HG02840 (cell line): ENCODE data around the gene ADGRL3.
"Not testable (repeated sequence)": the region's sequence is repeated elsewhere in the genome, so short reads cannot be mapped to it uniquely, and the experiment has no call there.

Experiments
- ATAC-seq: cut with Tn5 transposase; IDR thresholded peaks from one replicate; pipeline ENCODE4 v1.9.1; 2021; ENCODE audit warnings: mild to moderate bottlenecking, moderate library complexity, moderate number of reproducible peaks; ENCODE audit not compliant: unreplicated experiment, low FRiP score

The ADGRL3 gene

DNA sequence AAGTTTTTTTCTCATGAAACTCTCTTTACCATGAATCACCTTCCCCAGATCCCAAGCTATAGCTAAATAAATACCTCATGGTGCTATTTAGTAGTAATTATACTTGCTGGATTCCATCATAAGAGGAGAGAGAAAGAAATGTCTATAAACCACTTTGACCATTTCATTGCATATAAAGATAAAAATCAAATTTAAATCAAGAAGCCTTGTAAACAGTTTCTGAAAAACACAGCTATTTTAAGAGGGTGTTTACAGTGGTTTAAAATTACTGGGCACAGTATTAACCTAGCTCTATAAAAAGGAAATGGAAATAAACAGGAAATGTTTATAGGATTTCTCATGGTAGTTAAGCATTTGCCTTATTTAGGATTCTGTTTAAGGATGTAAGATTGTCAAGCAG, 637.9 kb downstream of the ADGRL3 start:
- ATAC-seq: no peak

- ATAC-seq: no peak
Observed at GRCh38 chr4:61841714-61842113, 641.6 kb downstream of the ADGRL3 start.

GRCh38 chr4:61851126-61851525, 651.0 kb downstream of the ADGRL3 start:
- ATAC-seq: no peak

DNA sequence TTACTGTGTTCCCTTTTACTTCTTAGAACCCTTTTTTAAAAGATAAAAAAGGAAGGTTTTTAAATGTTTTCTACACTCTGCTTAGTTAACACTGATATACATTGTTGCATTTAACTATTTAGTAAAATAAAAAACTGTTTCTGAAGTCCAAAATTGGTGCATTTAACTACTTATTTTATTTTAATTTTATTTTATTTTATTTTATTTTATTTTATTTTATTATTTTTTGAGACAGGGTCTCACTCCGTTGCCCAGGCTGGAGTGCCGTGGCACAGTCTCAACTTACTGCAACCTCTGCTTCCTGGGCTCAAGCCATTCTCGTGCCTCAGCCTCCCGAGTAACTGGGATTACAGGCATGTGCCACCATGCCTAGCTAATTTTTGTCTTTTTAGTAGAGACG, 652.0 kb downstream of the ADGRL3 start:
- not testable (repeated sequence) for ATAC-seq

DNA sequence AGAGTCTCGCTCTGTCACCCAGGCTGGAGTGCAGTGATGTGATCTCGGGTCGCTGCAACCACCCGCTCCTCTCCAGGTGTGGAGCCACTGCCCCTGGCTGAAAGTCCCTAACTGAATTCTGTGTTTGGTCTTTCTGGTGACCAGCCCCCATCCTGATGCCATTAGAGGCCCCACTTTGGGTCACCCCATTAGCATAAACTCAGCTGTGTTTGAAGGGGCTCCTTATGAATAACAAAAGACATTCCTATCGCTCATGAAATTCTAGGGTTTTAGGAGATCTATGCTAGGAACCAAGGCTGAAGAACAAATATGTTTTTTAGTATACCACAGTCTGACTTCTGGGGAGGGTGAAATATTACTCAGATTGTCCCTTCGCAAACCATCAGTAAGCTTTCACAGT, 652.9 kb downstream of the ADGRL3 start:
- ATAC-seq: no peak

DNA sequence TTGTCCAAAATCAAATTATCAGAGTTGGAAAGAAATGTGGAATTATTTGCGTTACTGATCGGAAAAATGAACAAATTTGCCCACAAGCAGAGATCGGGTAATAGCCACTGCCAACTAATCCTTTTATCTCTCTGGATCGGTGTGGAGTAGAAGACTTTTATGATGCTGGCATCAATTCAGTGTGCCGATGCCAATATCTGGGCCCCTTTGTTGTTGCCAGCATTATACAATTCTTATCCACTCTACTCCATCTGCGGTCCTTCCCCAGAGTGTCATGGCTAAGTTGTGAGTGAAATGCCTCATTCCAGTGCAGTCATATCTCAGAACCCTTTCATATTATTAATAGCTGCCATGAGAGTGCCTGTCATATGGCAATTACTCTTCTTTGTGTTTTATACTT, 660.2 kb downstream of the ADGRL3 start:
- no peak for ATAC-seq

DNA sequence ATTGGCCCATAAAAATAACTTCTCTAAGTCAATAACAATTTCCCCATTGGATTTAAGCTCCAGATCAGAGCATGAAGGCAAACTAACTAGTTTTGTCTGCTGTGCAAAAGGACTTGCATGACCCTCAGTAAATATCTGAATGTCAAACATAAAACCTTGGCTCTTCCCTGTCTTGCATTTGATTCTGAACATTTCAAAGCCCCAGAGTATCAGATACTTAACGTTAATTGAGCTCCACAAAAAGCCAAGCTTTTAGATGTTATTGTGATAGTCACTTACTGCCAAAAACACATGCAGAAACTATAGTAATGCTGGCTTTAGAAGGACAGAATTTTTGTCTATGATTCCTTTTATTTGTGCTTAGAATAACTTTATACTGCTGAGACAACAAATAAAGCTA, 664.2 kb downstream of the ADGRL3 start:
- no peak for ATAC-seq

GRCh38 chr4:61866378-61867030, 666.4 kb downstream of the ADGRL3 start:
- ATAC-seq: no peak

DNA sequence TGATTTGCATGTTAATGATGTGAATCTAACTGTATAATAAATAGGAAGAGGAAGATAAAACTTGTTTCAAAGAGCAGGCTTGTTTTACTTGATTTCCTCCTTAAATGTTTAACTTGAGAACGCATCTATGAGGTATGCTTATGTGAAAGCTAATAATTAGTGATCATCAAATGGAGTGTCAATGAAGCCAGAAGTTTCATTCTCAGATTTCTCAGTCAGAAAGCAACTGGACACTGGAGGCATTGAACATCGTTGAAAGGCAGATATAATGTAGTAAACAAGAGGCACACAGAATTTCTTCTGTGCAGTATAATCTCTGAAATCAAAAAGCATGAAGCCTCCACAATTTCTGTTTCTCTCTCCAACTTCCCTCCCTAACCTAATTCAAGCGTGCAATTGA, 672.9 kb downstream of the ADGRL3 start:
- no peak for ATAC-seq

- ATAC-seq: no peak
Observed at GRCh38 chr4:61877266-61877665, 677.1 kb downstream of the ADGRL3 start.

GRCh38 chr4:61877893-61878292, 677.8 kb downstream of the ADGRL3 start:
- ATAC-seq: no peak

GRCh38 chr4:61882381-61882780, 682.3 kb downstream of the ADGRL3 start:
- ATAC-seq: no peak

- no peak for ATAC-seq
Observed at GRCh38 chr4:61886131-61886530, 686.0 kb downstream of the ADGRL3 start.

- no peak for ATAC-seq
Observed at GRCh38 chr4:61889117-61889516, 689.0 kb downstream of the ADGRL3 start.

DNA sequence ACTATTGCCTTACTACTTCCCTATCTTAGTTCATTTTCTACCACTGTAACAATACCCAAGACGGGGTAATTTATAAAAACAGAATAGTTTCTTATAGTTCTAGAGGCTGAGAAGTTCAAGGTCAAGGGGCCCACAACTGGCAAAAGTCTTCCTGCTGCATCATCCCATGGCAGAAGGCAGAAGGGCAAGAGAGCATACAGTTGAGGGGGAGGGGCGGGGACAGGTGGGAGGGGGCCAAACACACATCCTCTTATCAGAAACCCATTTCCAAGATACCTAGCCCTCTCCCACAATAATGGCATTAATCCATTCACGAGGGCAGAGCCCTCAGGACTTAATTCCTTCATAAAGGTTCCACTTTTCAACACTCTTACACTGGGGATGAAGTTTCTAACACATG, 690.2 kb downstream of the ADGRL3 start:
- ATAC-seq: no peak

- ATAC-seq: no peak
Observed at GRCh38 chr4:61891953-61892352, 691.8 kb downstream of the ADGRL3 start.

DNA sequence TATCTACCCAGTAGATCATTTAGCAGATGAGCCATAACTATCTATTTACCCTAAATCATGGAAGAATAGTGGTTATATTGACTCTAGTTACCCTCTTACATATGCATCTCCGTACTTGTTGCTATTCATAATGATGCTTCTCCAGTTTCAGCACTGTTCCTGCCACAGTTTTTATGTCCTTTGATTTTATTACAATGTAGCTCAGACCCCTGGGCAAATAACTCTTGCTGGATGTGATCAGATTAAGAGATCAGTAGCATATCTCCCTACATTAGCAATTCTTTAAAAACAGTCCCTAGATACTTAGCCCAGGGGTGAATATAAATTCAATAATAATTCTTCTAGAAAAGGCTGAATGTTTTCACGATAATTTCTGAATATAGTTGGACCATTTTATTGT, 696.5 kb downstream of the ADGRL3 start:
- ATAC-seq: no peak

- no peak for ATAC-seq
Observed at GRCh38 chr4:61909031-61909430, 708.9 kb downstream of the ADGRL3 start.

DNA sequence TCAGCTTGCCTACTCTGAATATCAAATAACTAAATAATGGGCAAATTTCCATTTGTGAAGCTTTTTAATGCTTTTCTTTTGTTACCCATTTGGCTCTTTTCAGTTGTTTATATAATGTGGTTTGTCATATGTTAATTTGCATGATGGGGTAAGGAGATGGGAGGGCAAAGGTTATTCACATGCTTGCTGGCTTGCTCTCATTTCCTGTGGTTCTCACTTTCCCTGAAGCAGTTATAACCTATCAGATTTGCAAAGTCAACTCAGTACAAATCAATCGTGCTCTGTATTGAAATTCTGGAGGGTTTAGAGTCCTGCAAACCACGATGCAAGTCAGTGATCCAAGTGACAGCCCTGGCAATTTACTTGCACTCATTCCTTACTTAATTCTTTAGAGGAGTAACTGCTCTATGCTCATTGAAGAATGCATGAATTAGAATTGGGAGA, 711.2 kb downstream of the ADGRL3 start:
- ATAC-seq: no peak

GRCh38 chr4:61913619-61914018, 713.5 kb downstream of the ADGRL3 start:
- ATAC-seq: no peak

- no peak for ATAC-seq
Observed at GRCh38 chr4:61915501-61915900, 715.4 kb downstream of the ADGRL3 start.

DNA sequence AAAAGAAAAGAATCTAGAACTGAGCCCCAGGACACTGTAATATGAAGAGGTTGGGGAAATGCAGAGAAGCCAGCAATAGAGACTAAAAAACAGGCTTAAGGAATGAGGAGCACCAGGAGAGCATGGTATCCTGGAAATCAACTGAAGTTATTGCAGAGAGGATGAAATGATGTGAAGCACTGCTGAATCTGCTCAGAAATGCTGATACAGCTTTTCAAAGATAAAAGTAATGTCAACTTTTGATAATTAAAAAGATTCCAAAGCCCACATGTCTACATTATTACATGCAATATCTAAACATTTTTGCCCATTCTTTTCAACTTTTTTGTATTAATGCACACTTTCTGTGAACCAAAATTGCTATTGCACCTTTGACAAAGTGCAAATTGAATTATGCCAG, 718.4 kb downstream of the ADGRL3 start:
- no peak for ATAC-seq

DNA sequence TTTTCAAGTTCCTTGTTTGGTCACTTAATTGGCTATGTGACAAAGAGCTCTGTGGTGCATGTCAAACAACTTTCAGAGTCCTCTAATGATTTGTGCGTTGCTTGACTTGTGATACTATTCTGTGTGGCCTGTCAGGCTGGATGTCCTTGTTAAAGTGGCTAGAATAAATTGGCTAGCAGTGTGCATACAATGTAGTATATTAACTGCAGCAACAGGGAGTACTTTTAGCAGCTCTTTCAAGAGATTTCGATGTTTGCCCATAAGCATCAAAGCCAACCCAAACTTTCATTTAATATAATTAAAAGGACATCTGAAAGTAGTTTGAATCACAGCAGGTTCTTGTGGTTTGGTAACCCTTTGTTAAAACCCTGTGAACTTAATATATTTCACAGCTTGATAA, 718.9 kb downstream of the ADGRL3 start:
- no peak for ATAC-seq
